ENCODE data around the gene APOBEC3G. TPM values are rescaled to one million over a fixed set of nuclear protein-coding genes. Genes with fewer than 3 reads are reported as not detected.

The APOBEC3G gene
- total RNA-seq, 1 experiment from 2014 or later: 11.3 TPM

DNA sequence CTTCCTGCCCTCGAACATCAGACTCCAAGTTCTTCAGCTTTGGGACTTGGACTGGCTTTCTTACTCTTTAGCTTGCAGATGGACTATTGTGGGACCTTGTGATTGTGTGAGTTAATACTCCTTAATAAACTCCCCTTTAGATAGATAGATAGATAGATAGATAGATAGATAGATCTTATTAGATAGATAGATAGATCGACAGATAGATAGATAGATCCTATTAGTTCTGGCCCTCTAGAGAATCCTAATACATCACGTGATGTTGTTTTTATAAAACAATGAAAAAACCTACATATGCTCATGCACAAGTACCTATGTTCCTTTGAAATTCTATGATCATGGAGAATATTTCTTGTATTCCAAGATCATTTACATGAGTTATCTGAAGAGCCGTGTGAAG is 43.9 kb downstream of the APOBEC3G start:
- no peak for DNase-seq (ENCODE audit: low read depth)

DNA sequence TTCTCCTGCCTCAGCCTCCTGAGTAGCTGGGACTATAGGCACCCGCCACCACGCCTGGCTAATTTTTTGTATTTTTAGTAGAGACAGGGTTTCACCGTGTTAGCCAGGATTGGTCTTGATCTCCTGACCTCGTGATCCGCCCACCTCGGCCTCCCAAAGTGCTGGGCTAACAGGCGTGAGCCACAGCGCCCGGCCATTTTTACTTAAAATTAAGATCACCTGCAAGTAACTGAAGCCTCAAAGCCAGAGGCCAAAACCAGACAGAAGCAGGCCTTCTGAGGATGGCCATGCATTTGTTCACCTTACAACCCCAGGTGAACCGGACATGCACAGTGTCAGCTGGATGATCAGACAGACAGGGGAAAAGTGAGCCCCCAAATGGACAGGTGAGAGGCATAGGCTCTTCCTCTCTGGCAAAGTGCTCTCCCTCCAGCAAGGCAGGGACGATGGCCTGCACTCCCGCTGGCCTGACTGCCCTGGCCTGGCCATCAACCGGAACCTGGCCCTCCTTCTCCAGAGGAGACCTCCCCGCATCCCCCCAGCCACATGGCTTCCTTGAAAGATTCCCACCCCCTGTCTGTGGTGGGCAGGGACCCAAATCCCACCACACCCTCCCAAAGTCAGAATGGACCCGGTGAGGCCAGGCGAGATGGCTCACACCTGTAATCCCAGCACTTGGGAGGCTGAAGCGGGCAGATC is 45.8 kb downstream of the APOBEC3G start:
- no peak for DNase-seq (ENCODE audit: low read depth)

DNA sequence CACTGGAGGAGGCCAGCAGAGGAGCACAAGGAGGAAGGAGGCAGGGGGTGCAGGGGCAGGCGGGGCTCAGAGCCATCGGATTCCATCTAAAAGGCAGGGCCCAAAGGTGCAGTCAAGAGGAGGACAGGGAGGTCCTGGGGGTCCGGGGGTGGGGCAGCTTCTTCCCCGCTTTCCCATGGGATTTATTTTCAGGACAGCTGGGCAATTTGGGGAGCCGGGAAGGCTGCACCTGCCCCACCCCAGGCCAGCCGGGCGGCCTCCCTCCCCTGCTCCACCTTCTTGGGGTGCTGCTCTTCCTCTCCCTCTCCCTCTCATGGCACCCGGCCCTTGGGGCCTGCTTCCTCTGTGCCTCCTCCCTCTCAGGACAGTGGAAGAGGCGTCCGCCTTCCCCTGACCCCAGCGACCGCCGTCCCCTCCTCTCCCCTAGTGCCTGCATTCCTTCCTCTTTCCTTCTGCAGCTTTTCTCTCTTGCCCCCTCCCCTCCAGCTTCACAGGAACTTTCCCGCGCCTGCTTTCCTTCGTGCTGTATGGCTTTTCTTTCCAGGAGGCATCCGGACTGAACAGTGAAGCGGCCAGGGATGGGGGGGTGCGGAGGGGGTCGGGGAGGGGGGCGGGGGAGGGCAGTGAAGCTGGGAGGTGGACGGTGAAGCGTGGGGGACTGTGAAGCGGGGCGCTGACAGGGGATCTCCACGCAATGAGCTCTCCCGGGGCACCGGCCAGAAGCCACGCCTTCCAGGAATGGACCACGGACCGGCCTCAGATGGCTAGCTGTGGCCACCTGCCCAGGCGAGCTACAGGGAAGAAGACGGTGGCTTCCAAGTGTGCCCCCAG is 46.9 kb downstream of the APOBEC3G start:
- no peak for DNase-seq (ENCODE audit: low read depth)

DNA sequence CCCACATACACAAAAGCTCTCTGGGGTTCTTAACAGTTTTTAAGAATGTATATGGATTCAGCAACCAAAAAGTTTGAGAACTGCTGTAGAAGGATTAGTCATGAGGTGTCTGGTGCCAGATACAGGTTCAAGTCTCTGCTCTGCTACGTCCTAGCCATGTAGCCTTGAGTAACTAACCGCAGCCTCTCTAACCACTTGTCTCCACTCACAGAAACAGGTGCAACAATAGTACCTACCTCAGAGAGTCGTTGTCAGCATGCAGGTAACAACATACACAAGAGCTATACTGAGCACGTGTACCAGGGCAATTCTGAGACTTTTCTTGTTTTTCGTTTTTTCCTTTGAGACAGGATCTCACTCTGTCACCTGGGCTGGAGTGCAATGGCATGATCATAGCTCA is 48.5 kb downstream of the APOBEC3G start:
- no peak for DNase-seq (ENCODE audit: low read depth)

DNA sequence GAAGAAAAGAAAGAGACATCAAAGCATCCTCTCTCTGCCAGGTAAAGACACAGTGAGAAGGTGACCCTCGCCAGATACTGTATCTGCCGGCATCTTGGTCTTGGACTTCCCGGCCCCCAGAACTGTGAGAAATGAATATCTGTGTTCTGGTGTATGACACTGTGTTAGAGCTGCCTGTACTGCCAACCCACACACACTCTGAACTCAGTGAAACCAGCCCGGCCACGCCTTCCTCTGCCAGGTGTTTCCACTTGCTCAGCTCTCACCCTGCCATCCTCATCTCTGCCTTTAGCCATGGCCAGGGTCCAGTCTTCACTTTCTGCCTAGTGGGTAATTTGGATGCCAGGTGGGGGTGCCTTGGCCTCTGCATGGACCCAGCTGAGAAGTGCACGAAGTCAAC is 51.4 kb downstream of the APOBEC3G start:
- DNase-seq (ENCODE audit: low read depth): no peak

DNA sequence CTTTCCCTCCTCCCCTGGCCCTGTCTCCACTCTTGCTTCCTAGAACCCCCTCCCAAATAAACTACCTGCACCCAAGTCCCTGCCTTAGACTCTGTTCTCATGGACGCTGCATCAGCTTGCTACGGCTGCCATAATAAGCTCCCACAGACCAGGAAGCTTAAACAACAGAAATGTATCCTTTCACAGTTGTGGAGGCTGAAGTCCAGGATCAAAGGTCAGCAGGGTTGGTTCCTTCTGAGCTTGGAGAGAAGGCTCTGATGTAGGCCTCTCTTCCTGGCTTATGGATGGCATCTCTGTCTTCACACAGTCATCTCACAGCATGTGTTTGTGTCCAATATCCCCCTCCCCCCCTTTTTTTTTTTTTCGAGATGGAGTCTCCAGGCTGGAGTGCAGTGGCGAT is 52.0 kb downstream of the APOBEC3G start:
- no peak for DNase-seq (ENCODE audit: low read depth)

DNA sequence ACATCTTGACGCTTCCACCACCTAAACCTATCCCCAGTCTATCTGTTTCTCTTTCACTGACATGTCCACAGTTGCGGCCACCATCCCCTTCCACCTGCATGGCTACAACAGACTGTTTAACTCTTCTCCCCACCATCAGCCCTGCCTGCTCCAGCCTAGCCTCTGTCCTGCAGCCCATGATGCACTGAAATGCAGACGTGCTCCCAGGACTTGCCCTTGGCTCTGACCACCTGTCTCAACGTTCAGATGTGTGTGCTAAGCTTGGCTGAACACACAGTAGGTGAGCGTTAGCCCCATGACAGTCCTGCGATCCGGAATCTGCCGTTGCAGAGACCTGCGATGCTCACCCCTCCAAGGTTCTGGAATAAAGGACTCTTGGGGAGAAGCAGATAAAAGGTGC is 52.7 kb downstream of the APOBEC3G start:
- DNase-seq (ENCODE audit: low read depth): no peak

DNA sequence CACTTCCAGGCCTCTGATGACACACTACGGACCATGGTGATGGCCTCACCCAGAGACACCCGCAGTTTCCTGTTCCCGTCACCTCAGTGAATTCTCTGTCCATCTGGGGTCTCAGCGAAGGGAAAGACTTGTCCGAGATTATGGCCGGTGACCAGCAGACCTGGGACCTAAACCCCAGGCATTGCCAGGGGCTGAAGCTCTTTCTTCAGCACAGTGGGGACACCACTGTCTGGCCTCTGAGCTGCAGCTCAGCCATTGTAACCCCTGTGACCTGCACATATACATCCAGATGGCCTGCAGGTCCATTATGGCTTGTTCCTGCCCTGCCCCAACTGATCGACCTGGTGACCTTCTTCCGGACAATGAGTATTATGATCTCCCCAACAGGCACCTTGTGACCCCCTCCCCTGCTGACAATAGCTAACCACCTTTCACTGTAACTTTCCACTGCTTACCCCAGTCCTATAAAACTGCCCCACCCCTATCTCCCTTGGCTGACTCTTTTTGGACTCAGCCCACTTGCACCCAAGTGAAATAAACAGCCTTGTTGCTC is 53.2 kb downstream of the APOBEC3G start:
- no peak for DNase-seq (ENCODE audit: low read depth)

DNA sequence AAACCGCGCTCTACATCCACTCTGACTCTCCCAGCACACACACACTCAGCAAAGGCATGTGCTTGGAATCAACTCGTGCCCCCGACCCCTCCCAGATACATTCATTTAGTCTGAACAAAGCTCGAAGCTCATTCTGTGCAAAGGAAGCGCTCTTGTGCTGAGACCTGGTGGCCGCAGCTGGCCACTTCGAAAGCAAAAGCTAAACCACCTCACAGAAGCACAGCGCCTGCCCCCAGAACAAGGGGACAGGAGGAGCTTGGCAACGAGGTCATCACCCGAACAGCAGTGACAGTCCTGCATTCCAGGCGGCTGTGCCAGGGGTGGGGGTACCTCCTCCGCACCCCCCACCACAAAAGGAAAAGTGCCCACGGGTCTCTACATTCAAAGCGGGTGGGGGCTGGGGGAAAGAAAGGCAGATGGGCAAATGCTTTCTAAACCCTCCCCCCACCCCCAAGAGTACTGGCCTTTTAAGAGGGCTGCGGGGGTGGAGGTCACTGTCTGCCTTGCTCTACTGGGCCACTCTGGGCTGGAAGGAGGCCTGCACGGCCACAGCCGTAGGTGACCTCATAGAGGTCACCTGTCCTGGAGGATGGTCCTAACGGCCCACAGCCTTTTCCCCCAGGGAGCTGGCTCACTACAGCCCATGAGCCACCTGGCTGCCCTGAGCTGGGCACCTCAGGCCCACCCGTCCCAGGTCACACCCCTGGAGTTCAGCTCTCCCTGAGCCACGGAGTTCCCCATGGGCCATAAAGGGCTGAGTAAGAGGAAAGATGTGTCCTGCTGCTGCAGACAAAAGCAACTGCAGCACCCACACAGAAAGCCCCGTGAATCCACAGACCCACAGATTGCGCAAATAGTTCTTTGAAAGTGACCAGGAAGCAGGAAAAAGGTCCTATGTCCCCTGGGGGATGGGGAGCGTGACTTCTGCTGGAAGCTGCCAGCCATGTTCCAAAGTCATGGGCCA is 54.1 kb downstream of the APOBEC3G start:
- no peak for DNase-seq (ENCODE audit: low read depth)

DNA sequence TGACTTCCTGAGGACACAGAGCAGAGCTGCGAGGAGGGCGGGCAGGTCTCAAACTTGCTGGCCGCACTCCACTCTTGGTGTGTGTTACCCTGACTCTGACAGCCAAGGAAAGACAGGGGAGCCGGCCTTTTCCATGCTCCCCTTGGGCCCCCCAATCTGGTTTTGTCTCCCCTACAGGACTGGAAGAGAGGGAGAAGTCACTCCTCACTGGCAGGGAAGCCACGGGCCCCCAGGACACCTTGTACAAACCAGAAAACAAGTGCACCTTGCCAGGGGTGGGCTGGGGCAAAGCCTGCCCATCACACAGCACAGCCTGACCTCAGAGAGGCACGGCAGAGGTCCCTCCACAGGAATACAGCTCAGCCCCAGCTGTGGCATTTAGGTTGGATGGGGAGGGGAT is 55.2 kb downstream of the APOBEC3G start:
- DNase-seq (ENCODE audit: low read depth): no peak

DNA sequence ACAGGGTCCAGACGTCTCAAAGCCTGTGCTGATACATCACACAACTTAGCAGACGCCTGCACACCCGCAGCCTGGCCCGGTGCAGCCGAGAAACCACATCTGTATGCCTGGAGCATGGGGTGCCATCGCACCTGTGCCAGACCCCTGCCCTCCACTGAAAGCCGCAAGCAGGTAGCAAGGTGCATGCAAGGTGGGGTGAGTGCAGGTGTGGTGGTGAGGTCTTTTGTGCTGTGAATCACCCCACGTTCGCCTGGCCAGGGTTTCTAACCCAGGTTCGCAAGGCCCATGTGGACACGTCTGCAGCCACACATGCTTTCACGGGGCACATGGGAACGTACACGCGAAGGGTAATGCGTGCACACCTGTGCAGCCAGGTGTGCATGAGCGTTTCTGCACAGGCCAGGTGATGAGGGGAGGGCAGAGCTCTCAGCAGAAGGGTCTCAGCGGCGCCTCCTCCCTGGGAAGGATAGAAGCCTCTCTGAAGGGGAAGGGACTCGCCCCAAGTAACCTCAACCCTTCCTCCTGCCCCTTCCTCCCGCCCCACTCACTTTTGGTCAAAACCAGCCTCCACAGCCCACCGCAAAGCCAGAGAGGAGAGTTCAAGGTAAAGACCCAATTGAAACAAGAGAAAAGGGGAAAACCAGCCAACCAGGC is 55.9 kb downstream of the APOBEC3G start:
- DNase-seq (ENCODE audit: low read depth): no peak

DNA sequence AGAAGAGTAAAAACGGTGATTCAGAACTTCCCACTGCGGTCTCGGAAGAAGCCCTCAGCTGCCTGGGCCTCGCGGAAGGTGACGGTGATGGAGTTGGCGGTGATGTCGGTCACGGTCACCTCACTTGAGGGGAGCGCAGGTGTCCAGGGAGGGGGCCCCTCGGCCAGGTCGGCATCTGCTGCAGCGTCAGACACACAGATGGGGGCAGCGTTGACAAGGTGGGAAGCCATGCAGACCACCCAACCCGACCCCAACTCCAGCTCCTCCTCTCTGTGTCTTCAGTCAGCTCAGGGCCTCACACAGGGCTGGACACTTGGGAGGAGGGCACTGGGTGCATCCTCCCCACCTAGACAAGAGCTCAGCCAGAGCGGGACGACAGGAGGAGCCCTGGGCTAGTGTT is 56.8 kb downstream of the APOBEC3G start:
- DNase-seq (ENCODE audit: low read depth): no peak

DNA sequence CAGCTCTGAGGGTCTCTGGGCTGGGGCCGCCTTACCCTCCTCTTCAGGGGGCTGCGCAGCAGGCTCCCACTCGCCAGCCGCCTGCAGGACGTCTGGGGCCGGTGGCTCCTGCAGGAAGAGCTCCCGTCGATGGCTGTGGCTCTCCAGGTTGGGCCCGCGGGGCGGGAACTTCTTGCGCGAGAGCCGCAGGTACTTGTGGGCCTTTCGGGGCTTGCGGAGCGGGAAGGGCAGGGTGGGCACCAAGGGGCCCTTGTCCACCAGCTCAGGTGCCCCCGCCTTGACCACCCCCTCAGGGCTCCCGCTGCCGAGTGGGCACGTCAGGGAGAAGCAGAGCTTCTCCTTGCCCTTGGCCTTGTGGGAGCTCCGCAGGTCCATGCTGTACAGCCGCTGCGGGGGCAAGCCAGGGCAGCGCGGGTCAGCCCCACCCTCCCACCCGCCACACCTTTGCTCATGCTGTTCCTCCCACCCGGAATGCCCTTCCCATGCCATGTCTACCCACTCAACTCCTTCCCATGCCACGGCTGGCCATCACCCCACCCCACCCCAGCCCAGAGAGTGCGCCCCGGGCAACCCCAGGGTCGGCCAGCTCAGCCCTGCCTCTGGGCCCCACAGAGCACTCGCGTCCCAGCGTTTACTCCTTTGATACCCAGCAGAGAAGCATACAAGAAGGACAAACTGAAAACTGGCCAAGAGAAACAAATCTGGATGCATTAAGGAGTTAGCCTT is 57.5 kb downstream of the APOBEC3G start:
- no peak for DNase-seq (ENCODE audit: low read depth)

DNA sequence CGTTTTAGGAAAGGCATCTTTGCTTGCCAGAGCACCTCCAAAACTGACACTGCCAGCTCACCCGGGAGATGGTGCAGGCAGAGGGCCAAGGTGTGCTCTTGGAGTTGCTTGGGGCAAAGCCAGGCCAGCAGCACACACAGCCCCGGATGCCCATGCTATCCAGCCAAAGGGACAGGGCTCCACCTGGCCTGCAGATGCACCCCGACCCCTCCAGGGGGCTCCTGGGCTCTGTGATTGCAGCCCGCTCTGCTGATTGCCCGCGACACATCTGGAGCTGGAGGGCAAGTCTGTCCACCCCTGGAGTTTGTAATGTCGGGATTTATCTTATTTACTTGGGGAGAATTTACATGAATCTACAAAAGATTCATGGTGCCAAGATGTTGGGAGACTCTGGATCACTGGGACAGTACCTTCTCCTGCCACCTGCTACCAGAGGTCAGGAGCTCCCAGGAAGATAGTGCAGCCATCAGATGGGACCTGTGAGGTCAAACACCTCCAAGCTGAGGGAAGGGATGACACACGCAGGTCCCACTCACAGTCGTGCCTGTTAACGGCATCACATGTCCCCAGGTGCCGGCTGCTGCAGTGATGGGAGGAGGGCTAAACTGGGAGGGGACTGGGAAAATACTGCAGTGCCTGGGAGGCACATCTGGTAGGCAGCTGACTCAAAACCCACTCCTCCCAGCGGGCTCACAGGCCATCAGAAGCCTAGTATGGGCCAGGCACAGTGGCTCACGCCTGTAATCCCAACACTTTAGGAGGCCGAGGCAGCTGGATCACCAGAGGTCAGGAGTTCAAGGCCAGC is 58.2 kb downstream of the APOBEC3G start:
- peak; percentile 54 for DNase-seq (ENCODE audit: low read depth)

DNA sequence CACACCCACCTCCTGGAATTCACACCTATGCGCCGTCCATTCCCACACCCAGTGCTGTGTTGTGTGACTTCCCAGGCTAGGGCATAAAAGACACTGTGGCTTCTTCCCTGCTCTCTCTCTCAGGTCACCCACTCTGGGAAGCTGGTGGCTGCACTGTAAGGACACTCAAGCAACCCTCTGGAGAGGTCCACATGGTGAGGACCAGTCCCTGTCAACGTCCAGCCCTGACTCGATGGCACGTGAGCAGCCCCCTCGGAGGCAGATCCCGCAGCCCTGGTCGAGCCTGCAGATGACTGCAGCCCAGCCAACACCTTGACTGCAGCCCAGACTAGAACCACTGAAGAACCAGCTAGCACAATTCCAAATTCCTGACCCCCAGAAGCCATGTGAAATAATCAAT is 59.2 kb downstream of the APOBEC3G start:
- DNase-seq (ENCODE audit: low read depth): no peak

Data from HT1080 (cell line).